Activated CD8-positive, alpha-beta memory T cell treated with anti-CD3 and anti-CD28 coated beads, Interleukin-2, amount 50 U/mL, for 24 hours (primary cell): ENCODE results near the gene PTTG2.
"Not testable (repeated sequence)": the region's sequence is repeated elsewhere in the genome, so short reads cannot be mapped to it uniquely, and the experiment has no call there.

Source experiments
- DNase-seq: peaks from one replicate; pipeline ENCODE4 v3.0.0-alpha.2; 2020; ENCODE audit errors: extremely low read depth

Gene PTTG2

GRCh38 chr4:37960098-37960497 is at the start of gene PTTG2:
PTTG2 (plus strand) TSS chr4:37960398; CDS start chr4:37960435, 37 bp downstream.
- DNase-seq: no peak

GRCh38 chr4:37914539-37914938 is 45.7 kb upstream of the PTTG2 start:
- no peak for DNase-seq

GRCh38 chr4:37917388-37917787 is 42.8 kb upstream of the PTTG2 start:
- no peak for DNase-seq

GRCh38 chr4:37918653-37919052 is 41.5 kb upstream of the PTTG2 start:
- DNase-seq: no peak

- no peak for DNase-seq
These were observed 37.9 kb upstream of the PTTG2 start for GRCh38 chr4:37922328-37922727.

GRCh38 chr4:37923089-37923488 is 37.1 kb upstream of the PTTG2 start:
- not testable (repeated sequence) for DNase-seq

GRCh38 chr4:37924946-37925345 is 35.3 kb upstream of the PTTG2 start:
- no peak for DNase-seq

- DNase-seq: no peak
These were observed 32.8 kb upstream of the PTTG2 start for GRCh38 chr4:37927434-37927833.

- no peak for DNase-seq
These were observed 31.5 kb upstream of the PTTG2 start for GRCh38 chr4:37928426-37929416.

- no peak for DNase-seq
These were observed 26.1 kb upstream of the PTTG2 start for GRCh38 chr4:37934096-37934495.

GRCh38 chr4:37934609-37935008 is 25.6 kb upstream of the PTTG2 start:
- no peak for DNase-seq

- no peak for DNase-seq
These were observed 25.2 kb upstream of the PTTG2 start for GRCh38 chr4:37935026-37935425.

- no peak for DNase-seq
These were observed 23.2 kb upstream of the PTTG2 start for GRCh38 chr4:37936889-37937498.

GRCh38 chr4:37938208-37938607 is 22.0 kb upstream of the PTTG2 start:
- DNase-seq: no peak

GRCh38 chr4:37946503-37947179 is 13.6 kb upstream of the PTTG2 start:
- no peak for DNase-seq

GRCh38 chr4:37948542-37948941 is 11.7 kb upstream of the PTTG2 start:
- no peak for DNase-seq

- DNase-seq: no peak
These were observed 10.4 kb upstream of the PTTG2 start for GRCh38 chr4:37949636-37950426.

- no peak for DNase-seq
These were observed 8.5 kb upstream of the PTTG2 start for GRCh38 chr4:37951461-37952352.

GRCh38 chr4:37953156-37953555 is 7.0 kb upstream of the PTTG2 start:
- DNase-seq: no peak

GRCh38 chr4:37953620-37954293 is 6.4 kb upstream of the PTTG2 start:
- DNase-seq: no peak
